Measurements from ENCODE around the gene RELN. TPM values are rescaled to one million over a fixed set of nuclear protein-coding genes. Genes with fewer than 3 reads are reported as not detected.

The RELN gene
- total and polyA plus RNA-seq, 10 donors = 0.03 to 7.6 (median 1.0) TPM

DNA sequence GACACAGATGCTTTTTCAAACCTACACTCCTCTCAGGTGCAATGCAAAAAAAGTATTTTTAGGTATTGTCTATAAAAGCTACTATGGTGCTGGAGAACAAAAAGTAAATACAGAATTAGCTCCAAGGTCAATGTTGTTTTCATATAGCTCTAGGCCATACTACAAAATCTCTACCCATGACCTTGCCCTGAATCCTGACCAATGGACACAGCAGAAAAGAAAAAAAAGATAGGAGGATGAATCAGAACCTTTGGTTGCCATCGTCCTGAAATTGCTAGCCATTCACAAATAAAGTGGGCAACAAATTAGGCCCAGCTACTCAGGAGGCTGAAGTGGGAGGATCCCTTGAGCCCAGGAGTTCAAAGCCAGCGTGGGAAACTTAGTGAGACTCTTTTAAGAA, 35.2 kb upstream of the RELN start:
- no peak for DNase-seq
- Histone ChIP-seq H3K4me1 (no peaks in the 10 kb centered on the region), H3K36me3 (no peaks in the 10 kb centered on the region), H3K4me3 (no peak overlapping the region), H3K27me3 (replicated peaks in 1 of 7) (peaks cover 0 to 5% (median 0%) of the 10 kb centered on the region in 7 donors), H3K9me3 (peaks cover 0 to 11% (median 0%) of the 10 kb centered on the region in 8 donors), H3K27ac (no peak overlapping the region)
- TF ChIP-seq POLR2AphosphoS5 (IDR thresholded peaks at IDR 0.05) (no peak), POLR2A (IDR thresholded peaks at IDR 0.05) (no peak)
- TF ChIP-seq, protein P1, sequence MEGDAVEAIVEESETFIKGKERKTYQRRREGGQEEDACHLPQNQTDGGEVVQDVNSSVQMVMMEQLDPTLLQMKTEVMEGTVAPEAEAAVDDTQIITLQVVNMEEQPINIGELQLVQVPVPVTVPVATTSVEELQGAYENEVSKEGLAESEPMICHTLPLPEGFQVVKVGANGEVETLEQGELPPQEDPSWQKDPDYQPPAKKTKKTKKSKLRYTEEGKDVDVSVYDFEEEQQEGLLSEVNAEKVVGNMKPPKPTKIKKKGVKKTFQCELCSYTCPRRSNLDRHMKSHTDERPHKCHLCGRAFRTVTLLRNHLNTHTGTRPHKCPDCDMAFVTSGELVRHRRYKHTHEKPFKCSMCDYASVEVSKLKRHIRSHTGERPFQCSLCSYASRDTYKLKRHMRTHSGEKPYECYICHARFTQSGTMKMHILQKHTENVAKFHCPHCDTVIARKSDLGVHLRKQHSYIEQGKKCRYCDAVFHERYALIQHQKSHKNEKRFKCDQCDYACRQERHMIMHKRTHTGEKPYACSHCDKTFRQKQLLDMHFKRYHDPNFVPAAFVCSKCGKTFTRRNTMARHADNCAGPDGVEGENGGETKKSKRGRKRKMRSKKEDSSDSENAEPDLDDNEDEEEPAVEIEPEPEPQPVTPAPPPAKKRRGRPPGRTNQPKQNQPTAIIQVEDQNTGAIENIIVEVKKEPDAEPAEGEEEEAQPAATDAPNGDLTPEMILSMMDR (IDR thresholded peaks at IDR 0.05 in 8 of 11, conservative IDR thresholded peaks at IDR 0.05 in 3 of 11) = no peak
- 63 to 72% (median 68%) methylated on average over 2 of the region's 2 CpGs for WGBS, 5 donors
- intact Hi-C loops (cut with DNase I; ENCODE audit: low total_unique reads) = no loop called here

DNA sequence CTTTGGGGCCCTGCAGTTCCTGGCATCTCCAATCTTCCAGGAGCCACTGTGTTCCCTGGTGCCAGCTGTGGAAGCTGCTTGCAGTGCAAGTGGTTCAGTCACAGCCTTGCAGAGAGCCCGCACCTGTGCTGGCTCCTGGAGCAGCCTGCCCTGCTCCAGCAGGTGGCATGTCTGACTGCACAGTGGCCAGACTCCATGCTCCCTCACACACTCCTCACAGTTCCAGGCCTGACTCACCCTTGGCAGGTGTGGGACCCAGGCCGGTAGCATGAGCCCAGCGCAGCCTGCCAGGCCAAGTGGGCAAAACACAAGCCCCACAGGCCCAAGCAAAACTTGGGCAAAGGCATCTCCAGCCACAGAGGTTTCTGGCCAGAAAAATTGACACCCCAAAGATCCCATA, 33.6 kb upstream of the RELN start:
- TF ChIP-seq POLR2AphosphoS5 (IDR thresholded peaks at IDR 0.05) = no peak
- no peak for TF ChIP-seq POLR2A (IDR thresholded peaks at IDR 0.05)
- TF ChIP-seq, protein P1 (IDR thresholded peaks at IDR 0.05 in 8 of 11, conservative IDR thresholded peaks at IDR 0.05 in 3 of 11) = no peak
- WGBS, 5 donors = 82 to 100% (median 97%) methylated on average over 3 of the region's 3 CpGs
- Histone ChIP-seq H3K27ac (no peak overlapping the region), H3K27me3 (replicated peaks in 1 of 7) (peaks cover 0 to 5% (median 0%) of the 10 kb centered on the region in 7 donors), H3K4me1 (no peaks in the 10 kb centered on the region), H3K36me3 (no peaks in the 10 kb centered on the region), H3K9me3 (peaks cover 0 to 11% (median 0%) of the 10 kb centered on the region in 8 donors), H3K4me3 (no peak overlapping the region)
- intact Hi-C loops (cut with DNase I; ENCODE audit: low total_unique reads) = no loop called here
- DNase-seq = no peak

DNA sequence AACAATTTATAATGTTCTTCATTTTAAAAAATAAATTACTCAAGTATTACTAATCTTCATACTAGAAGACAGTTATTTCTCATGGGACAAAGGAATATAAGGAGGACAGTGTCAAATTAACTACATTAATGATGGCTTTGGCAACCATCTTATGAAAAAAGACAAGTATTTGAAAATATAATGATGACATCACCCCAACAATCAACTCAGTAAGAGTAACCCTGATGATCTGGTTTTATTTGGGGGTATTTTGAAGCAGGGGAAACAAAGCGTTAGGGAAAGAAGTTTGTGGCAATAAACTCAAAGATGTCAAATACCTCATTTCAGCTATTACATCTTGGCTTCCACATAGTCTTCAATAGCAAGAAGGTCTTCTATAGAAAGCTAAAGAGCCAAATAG, 29.0 kb upstream of the RELN start:
- TF ChIP-seq, protein P1 (IDR thresholded peaks at IDR 0.05 in 8 of 11, conservative IDR thresholded peaks at IDR 0.05 in 3 of 11) = no peak
- TF ChIP-seq POLR2AphosphoS5 (IDR thresholded peaks at IDR 0.05) = no peak
- TF ChIP-seq POLR2A (IDR thresholded peaks at IDR 0.05) = no peak
- peaks cover 0 to 5% (median 0%) of the 10 kb centered on the region in 7 donors for H3K27me3 ChIP-seq (replicated peaks in 1 of 7)
- H3K36me3 ChIP-seq = no peaks in the 10 kb centered on the region
- peaks cover 0 to 11% (median 0%) of the 10 kb centered on the region in 8 donors for H3K9me3 ChIP-seq
- 92 to 100% (median 93%) methylated on average over 1 of the region's 1 CpG for WGBS, 5 donors
- H3K4me3 ChIP-seq = no peak overlapping the region
- H3K27ac ChIP-seq = no peak overlapping the region
- DNase-seq = no peak
- intact Hi-C loops (cut with DNase I; ENCODE audit: low total_unique reads) = no loop called here
- no peaks in the 10 kb centered on the region for H3K4me1 ChIP-seq

DNA sequence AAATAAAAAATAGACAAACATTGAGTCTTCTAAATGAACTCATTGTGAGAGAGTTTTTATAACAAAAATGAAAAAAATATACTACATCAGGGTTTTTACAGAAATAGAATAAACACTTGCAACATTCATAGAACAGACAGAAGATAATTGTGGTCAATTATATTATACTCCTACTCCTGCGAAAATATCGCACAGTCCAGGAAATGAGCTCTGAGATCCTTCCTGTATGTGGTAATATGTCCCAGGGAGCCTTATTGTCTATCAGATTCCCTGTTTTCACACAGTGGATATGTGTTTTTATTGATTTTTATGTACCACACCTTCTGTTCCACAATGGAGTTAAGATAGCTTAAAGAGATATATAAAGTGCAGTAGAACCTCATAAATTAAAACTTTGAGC, 27.5 kb upstream of the RELN start:
- DNase-seq = no peak
- WGBS, 5 donors = 6 to 11% (median 9%) methylated on average over 2 of the region's 2 CpGs
- peaks cover 0 to 1% (median 0%) of the 10 kb centered on the region in 8 donors for H3K9me3 ChIP-seq
- peaks cover 0 to 2% (median 0%) of the 10 kb centered on the region in 7 donors for H3K27me3 ChIP-seq (replicated peaks in 1 of 7)
- TF ChIP-seq, protein P1 (IDR thresholded peaks at IDR 0.05 in 8 of 11, conservative IDR thresholded peaks at IDR 0.05 in 3 of 11) = no peak
- no peak for TF ChIP-seq POLR2A (IDR thresholded peaks at IDR 0.05)
- TF ChIP-seq POLR2AphosphoS5 (IDR thresholded peaks at IDR 0.05) = no peak
- H3K4me3 ChIP-seq = no peak overlapping the region
- no peaks in the 10 kb centered on the region for H3K36me3 ChIP-seq
- no peak overlapping the region for H3K27ac ChIP-seq
- H3K4me1 ChIP-seq = no peaks in the 10 kb centered on the region
- intact Hi-C loops (cut with DNase I; ENCODE audit: low total_unique reads) = no loop called here

Data from spleen (tissue), 11 donors.